ENCODE results near the gene MICOS13.

DNA sequence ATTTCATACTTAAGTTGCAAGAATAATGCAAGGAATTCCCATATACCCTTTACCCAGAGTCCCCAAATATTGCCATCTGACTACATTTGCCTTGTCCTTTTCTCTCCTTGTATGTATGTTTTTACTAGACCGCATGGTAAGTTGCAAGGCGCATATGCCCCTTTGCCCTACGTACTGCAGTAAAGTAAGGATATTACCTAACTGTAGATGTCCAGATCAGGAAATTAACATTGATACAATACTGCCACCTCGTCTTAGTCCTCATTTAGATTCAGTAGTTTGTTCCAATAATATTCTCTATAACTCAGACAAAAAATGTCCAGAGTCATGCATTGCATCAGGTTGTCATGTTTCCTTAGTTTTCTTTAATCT, 48.1 kb downstream of the MICOS13 start:
- TF ChIP-seq, protein P1, sequence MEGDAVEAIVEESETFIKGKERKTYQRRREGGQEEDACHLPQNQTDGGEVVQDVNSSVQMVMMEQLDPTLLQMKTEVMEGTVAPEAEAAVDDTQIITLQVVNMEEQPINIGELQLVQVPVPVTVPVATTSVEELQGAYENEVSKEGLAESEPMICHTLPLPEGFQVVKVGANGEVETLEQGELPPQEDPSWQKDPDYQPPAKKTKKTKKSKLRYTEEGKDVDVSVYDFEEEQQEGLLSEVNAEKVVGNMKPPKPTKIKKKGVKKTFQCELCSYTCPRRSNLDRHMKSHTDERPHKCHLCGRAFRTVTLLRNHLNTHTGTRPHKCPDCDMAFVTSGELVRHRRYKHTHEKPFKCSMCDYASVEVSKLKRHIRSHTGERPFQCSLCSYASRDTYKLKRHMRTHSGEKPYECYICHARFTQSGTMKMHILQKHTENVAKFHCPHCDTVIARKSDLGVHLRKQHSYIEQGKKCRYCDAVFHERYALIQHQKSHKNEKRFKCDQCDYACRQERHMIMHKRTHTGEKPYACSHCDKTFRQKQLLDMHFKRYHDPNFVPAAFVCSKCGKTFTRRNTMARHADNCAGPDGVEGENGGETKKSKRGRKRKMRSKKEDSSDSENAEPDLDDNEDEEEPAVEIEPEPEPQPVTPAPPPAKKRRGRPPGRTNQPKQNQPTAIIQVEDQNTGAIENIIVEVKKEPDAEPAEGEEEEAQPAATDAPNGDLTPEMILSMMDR (IDR thresholded peaks at IDR 0.05; ENCODE audit: extremely low read depth in 1 of 2, insufficient read depth in 1 of 2, low read depth in 1 of 2, low read length in 2 of 2): no peak
- TF ChIP-seq POLR2A (IDR thresholded peaks at IDR 0.05; ENCODE audit: low read depth, low read length) (no peak), GATA2 (IDR thresholded peaks at IDR 0.05; ENCODE audit: insufficient read depth, insufficient read length, low read depth, low read length) (no peak), EZH2 (IDR thresholded peaks at IDR 0.05; ENCODE audit: borderline replicate concordance, low read depth, low read length, severe bottlenecking) (no peak), POLR2AphosphoS5 (IDR thresholded peaks at IDR 0.05; ENCODE audit: insufficient read depth, low read depth, low read length) (no peak), JUN (IDR thresholded peaks at IDR 0.05; ENCODE audit: borderline replicate concordance, insufficient read depth, insufficient read length, low read depth) (no peak), MYC (IDR thresholded peaks at IDR 0.05; ENCODE audit: low read depth, low read length) (no peak), FOS (IDR thresholded peaks at IDR 0.05; ENCODE audit: borderline replicate concordance, insufficient read depth, low read length) (no peak)
- TF ChIP-seq, protein P2, sequence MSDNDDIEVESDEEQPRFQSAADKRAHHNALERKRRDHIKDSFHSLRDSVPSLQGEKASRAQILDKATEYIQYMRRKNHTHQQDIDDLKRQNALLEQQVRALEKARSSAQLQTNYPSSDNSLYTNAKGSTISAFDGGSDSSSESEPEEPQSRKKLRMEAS (IDR thresholded peaks at IDR 0.05; ENCODE audit: insufficient read depth, insufficient read length): no peak
